DOHH2 (cell line): ENCODE data around the gene SFRP5.

Source experiments
- H3F3A ChIP-seq: fragments of 200-600 bp; sonication (generic), shearing (Covaris generic); 2 replicates; pipeline ENCODE4 v1.6.0; 2016; ENCODE audit warnings: antibody characterized with exemption, mild to moderate bottlenecking; ENCODE audit not compliant: control insufficient read depth, insufficient read depth
- H3K27ac ChIP-seq: fragments of 200-600 bp; sonication (generic); 2 replicates; pipeline ENCODE4 v1.5.1; 2014; ENCODE audit warnings: low read depth, mild to moderate bottlenecking, low read length, moderate library complexity
- H3K27me3 ChIP-seq: fragments of 200-600 bp; sonication (generic); 2 replicates; pipeline ENCODE4 v1.6.1; 2014; ENCODE audit warnings: mild to moderate bottlenecking, low read length, mixed read lengths; ENCODE audit not compliant: control insufficient read depth
- H3K36me3 ChIP-seq: fragments of 200-600 bp; sonication (generic); 2 replicates; pipeline ENCODE4 v1.6.1; 2014; ENCODE audit warnings: mild to moderate bottlenecking, low read length, moderate library complexity, mixed read lengths; ENCODE audit not compliant: control insufficient read depth
- H3K4me1 ChIP-seq: fragments of 200-600 bp; sonication (generic); 2 replicates; pipeline ENCODE4 v1.6.1; 2014; ENCODE audit warnings: mild to moderate bottlenecking, low read length, mixed read lengths; ENCODE audit not compliant: control insufficient read depth
- H3K4me2 ChIP-seq: fragments of 200-600 bp; sonication (generic); 2 replicates; pipeline ENCODE4 v1.6.0; 2014; ENCODE audit warnings: mild to moderate bottlenecking, low read length, moderate library complexity
- H3K4me3 ChIP-seq: fragments of 200-600 bp; sonication (generic); 2 replicates; pipeline ENCODE4 v1.5.1; 2014; ENCODE audit warnings: mild to moderate bottlenecking, low read length, mixed read lengths
- H3K79me2 ChIP-seq: fragments of 200-600 bp; sonication (generic); 2 replicates; pipeline ENCODE4 v1.6.1; 2014; ENCODE audit warnings: mild to moderate bottlenecking, low read length, mixed read lengths; ENCODE audit not compliant: control insufficient read depth
- H3K9me2 ChIP-seq: fragments of 200-600 bp; sonication (generic); replicated peaks from 2 replicates; pipeline ENCODE4 v1.6.1; 2014; ENCODE audit warnings: mild to moderate bottlenecking, low read length, mixed read lengths; ENCODE audit not compliant: control insufficient read depth
- H3K9me3 ChIP-seq: fragments of 200-600 bp; sonication (generic); 2 replicates; pipeline ENCODE4 v1.6.1; 2014; ENCODE audit warnings: antibody characterized with exemption, low read length, mixed read lengths; ENCODE audit not compliant: control insufficient read depth, insufficient read depth
- H4K20me1 ChIP-seq: fragments of 200-600 bp; sonication (generic); 2 replicates; pipeline ENCODE4 v1.6.0; 2014; ENCODE audit warnings: low read depth, mild to moderate bottlenecking, antibody characterized with exemption, low read length, moderate library complexity; ENCODE audit not compliant: control insufficient read depth, insufficient read depth
- EZH2phosphoT487 ChIP-seq: fragments of 200-600 bp; sonication (generic); IDR thresholded peaks from 2 replicates; pipeline ENCODE4 v1.6.1; 2017; ENCODE audit warnings: borderline replicate concordance, mild to moderate bottlenecking, antibody characterized with exemption, low read length, moderate library complexity, mixed read lengths
- TF ChIP-seq, protein P1 (sequence below): fragments of 200-600 bp; sonication (generic); IDR thresholded peaks from one replicate; pipeline ENCODE4 v1.5.1; 2014; ENCODE audit warnings: antibody characterized with exemption, mild to moderate bottlenecking, low read depth, low read length; ENCODE audit not compliant: poor library complexity, severe bottlenecking

Gene SFRP5

DNA sequence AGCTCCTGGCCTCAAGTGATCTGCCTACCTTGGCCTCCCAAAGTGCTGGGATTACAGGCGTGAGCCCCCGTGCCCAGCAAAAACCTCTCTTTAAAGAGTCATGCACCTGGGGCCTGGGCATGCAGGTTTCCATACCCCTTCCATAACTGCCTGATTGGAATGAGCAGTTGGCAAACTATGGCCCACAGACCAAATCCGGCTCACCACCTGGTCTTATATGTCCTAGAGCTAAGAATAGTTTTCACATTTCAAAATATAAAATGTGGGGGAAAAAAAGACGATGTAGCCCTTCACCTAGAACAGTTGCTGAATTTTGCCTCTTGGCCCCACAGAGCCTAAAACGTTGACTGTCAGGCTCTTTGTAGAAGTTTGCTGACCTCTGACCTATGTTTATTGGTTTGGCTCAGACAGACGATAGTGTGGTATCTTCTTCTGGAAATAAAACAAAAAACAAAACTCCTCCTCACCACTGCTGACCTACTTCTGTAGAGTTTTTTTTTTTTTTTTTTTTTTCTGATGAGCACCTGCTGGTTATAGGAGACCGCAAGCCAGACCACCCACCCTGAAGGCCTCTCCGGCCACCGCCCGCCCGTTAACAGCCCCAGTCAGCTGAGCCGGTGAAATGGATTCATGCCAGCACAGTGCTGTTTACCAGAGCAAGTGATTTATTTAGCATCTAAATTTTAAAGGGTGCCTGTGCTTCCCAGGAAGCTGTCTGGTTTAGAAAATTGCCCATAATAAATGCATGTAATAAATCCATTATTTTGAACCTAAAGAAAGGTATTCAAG is 33.5 kb upstream of the SFRP5 start:
- H3K27ac ChIP-seq = no peak overlapping the region
- no peaks in the 10 kb centered on the region for H3K9me2 ChIP-seq
- H3K27me3 ChIP-seq = peaks cover 6% of the 10 kb centered on the region; the same call in 1 of the 2 replicates
- H3K4me3 ChIP-seq = no peak overlapping the region
- no peaks in the 10 kb centered on the region for H3K79me2 ChIP-seq
- H3K4me2 ChIP-seq = no peak overlapping the region
- no peak for TF ChIP-seq EZH2phosphoT487
- TF ChIP-seq, protein P1, sequence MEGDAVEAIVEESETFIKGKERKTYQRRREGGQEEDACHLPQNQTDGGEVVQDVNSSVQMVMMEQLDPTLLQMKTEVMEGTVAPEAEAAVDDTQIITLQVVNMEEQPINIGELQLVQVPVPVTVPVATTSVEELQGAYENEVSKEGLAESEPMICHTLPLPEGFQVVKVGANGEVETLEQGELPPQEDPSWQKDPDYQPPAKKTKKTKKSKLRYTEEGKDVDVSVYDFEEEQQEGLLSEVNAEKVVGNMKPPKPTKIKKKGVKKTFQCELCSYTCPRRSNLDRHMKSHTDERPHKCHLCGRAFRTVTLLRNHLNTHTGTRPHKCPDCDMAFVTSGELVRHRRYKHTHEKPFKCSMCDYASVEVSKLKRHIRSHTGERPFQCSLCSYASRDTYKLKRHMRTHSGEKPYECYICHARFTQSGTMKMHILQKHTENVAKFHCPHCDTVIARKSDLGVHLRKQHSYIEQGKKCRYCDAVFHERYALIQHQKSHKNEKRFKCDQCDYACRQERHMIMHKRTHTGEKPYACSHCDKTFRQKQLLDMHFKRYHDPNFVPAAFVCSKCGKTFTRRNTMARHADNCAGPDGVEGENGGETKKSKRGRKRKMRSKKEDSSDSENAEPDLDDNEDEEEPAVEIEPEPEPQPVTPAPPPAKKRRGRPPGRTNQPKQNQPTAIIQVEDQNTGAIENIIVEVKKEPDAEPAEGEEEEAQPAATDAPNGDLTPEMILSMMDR = no peak
- no peaks in the 10 kb centered on the region for H3K36me3 ChIP-seq
- H3K9me3 ChIP-seq = no peaks in the 10 kb centered on the region
- no peaks in the 10 kb centered on the region for H3K4me1 ChIP-seq
- H4K20me1 ChIP-seq = no peaks in the 10 kb centered on the region
- H3F3A ChIP-seq = no peaks in the 10 kb centered on the region

DNA sequence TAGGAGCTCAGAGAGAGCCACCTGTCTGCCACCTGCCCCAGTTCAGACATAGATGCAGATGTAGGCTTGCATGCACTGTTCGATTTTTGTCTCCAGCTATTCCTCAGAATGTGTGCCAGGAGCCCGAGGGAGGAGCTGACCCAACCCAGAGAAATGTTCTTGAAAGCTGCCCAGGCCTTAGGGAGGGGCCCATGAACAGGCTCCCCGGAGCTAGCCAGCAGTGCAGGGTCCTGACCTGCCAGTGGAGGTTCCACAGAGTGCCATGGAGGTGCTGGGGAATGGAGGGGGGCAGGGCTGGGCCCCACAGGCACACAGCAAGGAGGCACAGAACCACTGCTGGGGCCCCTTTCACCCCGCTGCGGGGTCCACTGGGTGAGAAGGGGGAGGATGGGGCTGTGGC is 29.6 kb upstream of the SFRP5 start:
- TF ChIP-seq, protein P1 = no peak
- TF ChIP-seq EZH2phosphoT487 = no peak
- H3K9me2 ChIP-seq = no peaks in the 10 kb centered on the region
- H4K20me1 ChIP-seq = no peaks in the 10 kb centered on the region
- no peaks in the 10 kb centered on the region for H3F3A ChIP-seq
- no peaks in the 10 kb centered on the region for H3K4me1 ChIP-seq
- no peaks in the 10 kb centered on the region for H3K79me2 ChIP-seq
- H3K36me3 ChIP-seq = no peaks in the 10 kb centered on the region
- peaks cover 11% of the 10 kb centered on the region for H3K27me3 ChIP-seq
- H3K4me2 ChIP-seq = no peak overlapping the region
- H3K9me3 ChIP-seq = peaks cover 3% of the 10 kb centered on the region; the same call in 1 of the 2 replicates
- no peak overlapping the region for H3K27ac ChIP-seq
- no peak overlapping the region for H3K4me3 ChIP-seq

DNA sequence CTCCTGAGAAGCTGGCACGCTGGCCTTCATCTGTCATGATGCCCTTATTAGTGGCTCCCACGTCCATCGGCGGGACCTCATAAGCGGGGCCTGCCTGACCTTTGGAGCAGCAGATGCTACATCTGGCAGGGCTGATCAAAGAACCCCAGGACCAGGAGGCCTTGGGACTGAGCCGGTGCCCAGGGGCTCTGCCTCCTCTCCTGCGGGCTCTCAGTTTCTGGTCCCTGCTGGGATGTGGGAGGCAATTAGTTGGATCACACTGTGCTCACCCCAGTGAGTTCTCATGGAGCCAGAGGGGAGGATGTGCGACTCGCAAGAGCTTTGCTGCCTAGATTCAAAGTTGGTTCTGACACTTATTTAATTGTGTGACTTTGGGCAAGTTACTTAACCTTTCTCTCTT is 28.7 kb upstream of the SFRP5 start:
- peaks cover 3% of the 10 kb centered on the region; the same call in 1 of the 2 replicates for H3K9me3 ChIP-seq
- no peaks in the 10 kb centered on the region for H3K4me1 ChIP-seq
- no peak overlapping the region for H3K4me3 ChIP-seq
- no peaks in the 10 kb centered on the region for H3K9me2 ChIP-seq
- no peak overlapping the region for H3K27ac ChIP-seq
- no peaks in the 10 kb centered on the region for H4K20me1 ChIP-seq
- no peak overlapping the region for H3K4me2 ChIP-seq
- H3K36me3 ChIP-seq = no peaks in the 10 kb centered on the region
- TF ChIP-seq, protein P1 = no peak
- no peak for TF ChIP-seq EZH2phosphoT487
- no peaks in the 10 kb centered on the region for H3F3A ChIP-seq
- H3K27me3 ChIP-seq = peaks cover 11% of the 10 kb centered on the region
- no peaks in the 10 kb centered on the region for H3K79me2 ChIP-seq
